Measurements from ENCODE around the gene TSPAN18.

Gene TSPAN18

DNA sequence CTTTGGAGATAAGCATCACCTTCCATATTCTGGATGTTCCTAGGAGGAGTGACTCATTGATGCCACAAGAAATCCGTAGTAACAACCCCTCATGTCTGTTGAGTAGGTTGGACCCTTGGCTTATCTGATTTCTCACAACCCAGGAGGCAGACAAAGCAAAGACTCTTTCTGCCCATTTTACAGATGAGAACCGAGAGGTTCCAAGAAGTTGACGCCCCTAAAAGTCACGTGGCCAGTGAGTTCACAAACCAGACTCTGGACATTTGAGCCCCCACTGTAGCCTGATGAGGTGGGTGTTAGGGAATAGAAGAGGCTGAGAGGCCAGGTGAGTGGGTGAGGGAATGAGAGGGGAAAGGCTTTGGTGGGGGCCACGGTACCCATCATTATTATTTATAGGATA, 70.3 kb downstream of the TSPAN18 start:
- no peak for DNase-seq (ENCODE audit: low read depth in 2 of 2)

- DNase-seq (ENCODE audit: low read depth in 2 of 2): no peak
These were observed 71.3 kb downstream of the TSPAN18 start for GRCh38 chr11:44797886-44798606.

DNA sequence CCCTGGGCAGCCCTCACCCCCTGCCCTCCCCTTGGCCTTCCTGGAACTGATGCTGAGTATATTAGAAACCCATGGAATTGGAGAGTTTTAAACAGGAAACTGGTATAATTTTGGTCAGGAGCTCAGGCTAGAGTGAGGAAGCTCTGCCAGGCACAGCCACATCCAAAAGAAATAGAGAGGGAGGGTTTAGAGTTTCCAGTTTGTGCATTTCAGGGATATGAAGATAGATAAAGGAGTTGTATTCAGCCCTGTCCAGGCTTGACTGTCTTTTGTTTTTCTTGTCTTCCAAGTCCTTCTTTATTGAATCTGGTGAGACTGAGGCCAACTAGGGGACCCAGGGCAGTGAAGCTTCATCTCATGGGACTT, 71.8 kb downstream of the TSPAN18 start:
- DNase-seq (ENCODE audit: low read depth in 2 of 2): no peak

GRCh38 chr11:44799012-44799411, 72.2 kb downstream of the TSPAN18 start:
- no peak for DNase-seq (ENCODE audit: low read depth in 2 of 2)

DNA sequence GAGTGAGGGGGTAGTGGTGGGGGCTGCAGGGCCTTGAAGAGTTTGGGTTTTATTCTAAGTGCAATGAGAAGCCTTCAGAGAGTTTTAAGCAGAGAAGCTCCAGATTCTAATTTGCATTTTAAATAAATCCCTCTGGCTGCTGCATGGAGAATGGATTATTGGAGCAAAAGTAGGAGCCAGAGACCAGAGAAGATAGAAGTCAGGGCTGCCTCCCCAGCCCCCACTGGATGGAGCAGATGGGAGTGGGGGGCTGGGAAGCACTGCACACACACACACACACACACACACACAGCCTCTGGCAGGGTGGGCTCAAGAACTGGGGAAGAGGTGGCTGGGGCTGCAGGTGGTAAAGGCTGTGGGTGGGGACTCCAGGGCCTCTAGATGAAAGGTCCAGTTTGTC, 75.6 kb downstream of the TSPAN18 start:
- DNase-seq (ENCODE audit: low read depth in 2 of 2): no peak

DNA sequence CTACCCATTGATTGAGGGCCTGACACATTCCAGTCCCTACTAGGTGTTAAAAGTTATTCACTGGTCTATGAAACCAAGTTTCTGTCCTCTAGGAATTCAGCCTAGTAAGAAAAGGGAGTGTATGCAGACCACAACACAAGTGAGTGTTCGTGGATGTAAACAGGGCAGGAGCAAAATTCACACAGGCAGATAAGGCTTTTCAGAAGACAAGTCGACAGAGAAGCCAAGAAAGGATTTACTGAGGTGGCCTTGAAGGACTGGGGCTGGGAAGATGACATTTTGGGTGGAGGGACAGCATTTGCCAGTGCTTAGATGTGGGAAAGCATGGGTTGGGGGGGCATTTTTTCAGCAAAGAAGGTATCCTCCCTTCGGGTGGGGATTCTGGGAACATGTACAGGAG, 76.2 kb downstream of the TSPAN18 start:
- DNase-seq (ENCODE audit: low read depth in 2 of 2): no peak

- no peak for DNase-seq (ENCODE audit: low read depth in 2 of 2)
These were observed 78.0 kb downstream of the TSPAN18 start for GRCh38 chr11:44804449-44805437.

DNA sequence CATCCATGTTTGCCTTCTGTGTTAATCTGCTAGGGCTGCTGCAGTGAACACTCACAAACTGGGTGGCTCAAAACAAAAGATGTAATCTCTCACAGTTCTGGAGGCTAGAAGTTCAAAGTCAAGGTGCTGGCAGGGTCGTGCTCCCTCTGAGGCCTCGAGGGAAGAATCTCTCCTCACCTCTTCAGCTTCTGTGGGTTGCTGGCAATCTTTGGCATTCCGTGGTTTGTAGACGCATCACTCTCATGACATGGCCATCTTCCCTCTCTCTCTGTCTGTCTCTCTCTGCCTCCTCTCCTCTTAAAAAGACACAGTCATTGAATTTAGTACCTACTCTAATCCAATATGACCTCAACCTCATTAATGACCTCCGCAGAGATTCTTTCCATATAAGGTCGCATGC, 78.8 kb downstream of the TSPAN18 start:
- no peak for DNase-seq (ENCODE audit: low read depth in 2 of 2)

GRCh38 chr11:44808053-44808753, 81.4 kb downstream of the TSPAN18 start:
- DNase-seq (ENCODE audit: low read depth in 2 of 2): no peak

GRCh38 chr11:44809283-44809682, 82.5 kb downstream of the TSPAN18 start:
- no peak for DNase-seq (ENCODE audit: low read depth in 2 of 2)

- no peak for DNase-seq (ENCODE audit: low read depth in 2 of 2)
These were observed 85.2 kb downstream of the TSPAN18 start for GRCh38 chr11:44811841-44812448.

DNA sequence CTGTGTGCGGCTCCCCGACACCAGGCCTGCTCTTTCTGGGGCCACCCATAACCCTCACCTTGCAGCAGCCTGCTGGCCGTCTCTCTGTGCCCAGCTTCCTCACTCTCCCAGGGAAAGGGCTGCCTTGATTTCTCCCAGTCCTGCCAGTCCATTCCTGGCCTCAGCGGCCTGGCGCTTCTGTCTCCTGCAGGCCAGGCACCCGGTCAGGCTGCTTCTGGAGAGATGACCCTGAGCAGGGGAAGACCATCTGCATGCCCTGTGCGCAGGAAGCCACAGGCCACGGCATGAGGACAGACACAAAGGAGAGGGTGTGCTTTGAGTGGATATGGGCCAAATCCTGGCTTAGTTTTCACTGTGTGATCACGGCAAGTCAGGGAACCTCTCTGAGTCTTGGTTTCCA, 86.2 kb downstream of the TSPAN18 start:
- no peak for DNase-seq (ENCODE audit: low read depth in 2 of 2)

GRCh38 chr11:44813401-44813800, 86.6 kb downstream of the TSPAN18 start:
- DNase-seq (ENCODE audit: low read depth in 2 of 2): no peak

DNA sequence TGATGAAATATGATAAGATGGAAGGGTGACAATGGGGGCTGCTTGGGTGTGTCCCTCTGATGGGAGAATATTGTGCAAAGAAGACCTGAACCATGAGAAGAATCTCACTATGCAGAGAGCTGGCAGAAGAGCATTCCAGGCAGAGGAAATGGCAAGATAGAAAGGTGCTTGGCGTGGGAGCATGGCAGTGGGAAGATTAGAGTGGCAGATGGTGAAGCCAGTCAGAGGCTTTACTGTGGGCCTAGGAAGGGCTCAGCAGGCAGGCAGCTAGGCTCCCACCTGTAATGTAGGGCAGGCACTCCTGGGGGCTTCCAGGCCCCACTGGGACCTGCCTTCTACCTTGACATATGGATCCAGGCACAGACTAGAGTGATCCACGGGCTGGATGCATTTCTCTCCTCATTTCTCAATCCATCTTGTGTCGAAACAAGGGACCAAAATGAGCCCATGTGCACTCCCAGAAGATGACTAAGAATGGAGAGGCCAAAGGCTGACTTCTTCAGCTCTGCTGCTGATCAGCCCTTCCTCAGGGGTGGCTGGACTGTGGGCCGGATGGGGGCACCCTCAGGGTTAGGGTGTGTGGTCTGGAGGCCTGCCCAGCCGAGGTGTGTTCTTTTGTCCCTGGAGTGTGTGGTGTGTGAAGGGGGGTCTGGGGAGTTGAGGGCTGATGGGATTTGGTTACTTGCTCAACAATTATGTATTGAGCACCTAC, 88.3 kb downstream of the TSPAN18 start:
- DNase-seq (ENCODE audit: low read depth in 2 of 2): no peak

GRCh38 chr11:44815917-44816456, 89.2 kb downstream of the TSPAN18 start:
- no peak for DNase-seq (ENCODE audit: low read depth in 2 of 2)

GRCh38 chr11:44816761-44817160, 90.0 kb downstream of the TSPAN18 start:
- no peak for DNase-seq (ENCODE audit: low read depth in 2 of 2)

GRCh38 chr11:44817207-44817949, 90.6 kb downstream of the TSPAN18 start:
- no peak for DNase-seq (ENCODE audit: low read depth in 2 of 2)

GRCh38 chr11:44818110-44818509, 91.3 kb downstream of the TSPAN18 start:
- DNase-seq (ENCODE audit: low read depth in 2 of 2): no peak

GRCh38 chr11:44819346-44819745, 92.6 kb downstream of the TSPAN18 start:
- DNase-seq (ENCODE audit: low read depth in 2 of 2): no peak

DNA sequence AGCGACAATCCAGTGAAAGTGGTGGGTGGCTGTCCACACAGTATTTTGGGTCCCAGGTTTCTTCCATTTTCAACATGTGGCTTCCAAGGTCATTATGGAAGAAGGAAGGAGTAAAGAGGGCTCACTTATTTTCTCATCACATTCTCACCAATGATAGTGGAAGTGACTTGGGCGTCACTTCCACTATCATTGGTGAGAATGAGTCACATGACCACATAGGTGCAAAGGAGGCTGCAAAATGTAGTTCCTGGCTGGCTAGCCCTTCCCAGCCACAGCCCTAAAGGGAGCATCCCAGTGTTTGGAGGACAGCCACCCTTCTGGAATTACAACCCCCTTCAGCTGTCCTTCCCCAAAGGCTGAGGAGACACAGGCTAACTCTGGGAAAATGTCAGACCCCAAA, 95.6 kb downstream of the TSPAN18 start:
- no peak for DNase-seq (ENCODE audit: low read depth in 2 of 2)

Measured in stimulated activated CD4-positive, alpha-beta T cell treated with anti-CD3 and anti-CD28 coated beads, Interleukin-12 subunit alpha, Interleukin-12 subunit beta, amount 100 ng/mL, for 24 hours (primary cell).